ENCODE data around the gene SNED1. TPM values are rescaled to one million over a fixed set of nuclear protein-coding genes. Genes with fewer than 3 reads are reported as not detected.

The SNED1 gene
- total RNA-seq, 2 experiments from 2014 or later: 1.4 to 1.8 TPM

- Mint-ChIP-seq H3K4me3 (no peak overlapping the region), H3K9me3 (peaks cover 11% of the 10 kb centered on the region), H3K27me3 (no peaks in the 10 kb centered on the region), H3K4me1 (ENCODE audit: low read depth) (peaks cover 31% of the 10 kb centered on the region), H3K27ac (peak overlapping the region; percentile 79), H3K36me3 (ENCODE audit: low read depth) (peaks cover 5% of the 10 kb centered on the region)
- DNase-seq (no peak), ATAC-seq (no peak)
- CTCF ChIA-PET: interaction anchor here (1.5 to 1.6 kb wide), 2 partner anchors 13 to 26 kb away, joined by 5 to 8 read pairs; no protein-coding TSS in a partner anchor
- intact Hi-C loops (cut with micrococcal nuclease): no loop called here
- no peak for TF ChIP-seq CTCF (IDR thresholded peaks at IDR 0.05)
- POLR2A ChIA-PET: interaction anchor here (0.7 to 2.0 kb wide), 4 partner anchors 9 to 710 kb away, joined by 3 to 12 read pairs (median 4); partner anchors contain the start of genes PPP1R7 and SNED1
Observed at GRCh38 chr2:241009191-241009590, 10.8 kb downstream of the SNED1 start.

- no peak for TF ChIP-seq CTCF (IDR thresholded peaks at IDR 0.05)
- DNase-seq (peak; percentile 72), ATAC-seq (peak; percentile 77)
- Mint-ChIP-seq H3K4me1 (ENCODE audit: low read depth) (peaks cover 31% of the 10 kb centered on the region), H3K27ac (peak overlapping the region; percentile 79), H3K27me3 (no peaks in the 10 kb centered on the region), H3K4me3 (peak overlapping the region; percentile 48), H3K36me3 (ENCODE audit: low read depth) (peaks cover 5% of the 10 kb centered on the region), H3K9me3 (peaks cover 11% of the 10 kb centered on the region)
- CTCF ChIA-PET: interaction anchor here (1.2 to 1.6 kb wide), 3 partner anchors 12 to 69 kb away, joined by 5 to 8 read pairs (median 5); no protein-coding TSS in a partner anchor
- intact Hi-C loops (cut with micrococcal nuclease): no loop called here
- POLR2A ChIA-PET: interaction anchor here (0.6 to 2.0 kb wide), 5 partner anchors 10 to 709 kb away, joined by 3 to 12 read pairs (median 3); partner anchors contain the start of genes PPP1R7 and SNED1
Observed at GRCh38 chr2:241009601-241010530, 11.4 kb downstream of the SNED1 start.

- Mint-ChIP-seq H3K27ac (peak overlapping the region; percentile 79), H3K9me3 (peaks cover 6% of the 10 kb centered on the region), H3K4me1 (ENCODE audit: low read depth) (peaks cover 31% of the 10 kb centered on the region), H3K36me3 (ENCODE audit: low read depth) (peaks cover 1% of the 10 kb centered on the region), H3K27me3 (no peaks in the 10 kb centered on the region), H3K4me3 (no peak overlapping the region)
- intact Hi-C loops (cut with micrococcal nuclease): no loop called here
- DNase-seq: no peak
- ATAC-seq: no peak
- POLR2A ChIA-PET: interaction anchor here (0.6 kb wide), 1 partner anchor 139 kb away, joined by 3 read pairs; the partner anchor contains the start of gene PPP1R7
- CTCF ChIA-PET: interaction anchor here (1.2 to 1.6 kb wide), 3 partner anchors 11 to 68 kb away, joined by 5 to 8 read pairs (median 5); no protein-coding TSS in a partner anchor
- TF ChIP-seq CTCF (IDR thresholded peaks at IDR 0.05): no peak
Observed at GRCh38 chr2:241010531-241011295, 12.3 kb downstream of the SNED1 start.

- Mint-ChIP-seq H3K9me3 (peaks cover under 1% of the 10 kb centered on the region), H3K4me3 (no peak overlapping the region), H3K27ac (no peak overlapping the region), H3K4me1 (ENCODE audit: low read depth) (peaks cover 31% of the 10 kb centered on the region), H3K27me3 (no peaks in the 10 kb centered on the region), H3K36me3 (ENCODE audit: low read depth) (no peaks in the 10 kb centered on the region)
- ChIA-PET POLR2A (no interaction called here), CTCF (no interaction called here)
- intact Hi-C loops (cut with micrococcal nuclease): no loop called here
- DNase-seq (no peak), ATAC-seq (no peak)
- no peak for TF ChIP-seq CTCF (IDR thresholded peaks at IDR 0.05)
Observed at GRCh38 chr2:241011296-241011600, 12.8 kb downstream of the SNED1 start.

All from activated CD8-positive, alpha-beta T cell treated with anti-CD3 and anti-CD28 coated beads for 36 hours (primary cell).